AG10803 (cell line): ENCODE measurements around the gene ZNF26.

ENCODE experiments used
- DNase-seq: peaks from one replicate; pipeline ENCODE4 v3.0.0; 2010; ENCODE audit warnings: low read depth
- H3K4me3 ChIP-seq: 2 replicates; pipeline ENCODE4 v1.5.1; 2011; ENCODE audit warnings: mild to moderate bottlenecking, low read length, control low read depth
- CTCF ChIP-seq: conservative IDR thresholded peaks from 2 replicates; pipeline ENCODE4 v1.5.1; 2011; ENCODE audit warnings: mild to moderate bottlenecking, low read length, control low read depth, inconsistent platforms

ZNF26 gene

GRCh38 chr12:133057446-133057845 is 71.3 kb downstream of the ZNF26 start:
- no peak for TF ChIP-seq CTCF
- DNase-seq = no peak

DNA sequence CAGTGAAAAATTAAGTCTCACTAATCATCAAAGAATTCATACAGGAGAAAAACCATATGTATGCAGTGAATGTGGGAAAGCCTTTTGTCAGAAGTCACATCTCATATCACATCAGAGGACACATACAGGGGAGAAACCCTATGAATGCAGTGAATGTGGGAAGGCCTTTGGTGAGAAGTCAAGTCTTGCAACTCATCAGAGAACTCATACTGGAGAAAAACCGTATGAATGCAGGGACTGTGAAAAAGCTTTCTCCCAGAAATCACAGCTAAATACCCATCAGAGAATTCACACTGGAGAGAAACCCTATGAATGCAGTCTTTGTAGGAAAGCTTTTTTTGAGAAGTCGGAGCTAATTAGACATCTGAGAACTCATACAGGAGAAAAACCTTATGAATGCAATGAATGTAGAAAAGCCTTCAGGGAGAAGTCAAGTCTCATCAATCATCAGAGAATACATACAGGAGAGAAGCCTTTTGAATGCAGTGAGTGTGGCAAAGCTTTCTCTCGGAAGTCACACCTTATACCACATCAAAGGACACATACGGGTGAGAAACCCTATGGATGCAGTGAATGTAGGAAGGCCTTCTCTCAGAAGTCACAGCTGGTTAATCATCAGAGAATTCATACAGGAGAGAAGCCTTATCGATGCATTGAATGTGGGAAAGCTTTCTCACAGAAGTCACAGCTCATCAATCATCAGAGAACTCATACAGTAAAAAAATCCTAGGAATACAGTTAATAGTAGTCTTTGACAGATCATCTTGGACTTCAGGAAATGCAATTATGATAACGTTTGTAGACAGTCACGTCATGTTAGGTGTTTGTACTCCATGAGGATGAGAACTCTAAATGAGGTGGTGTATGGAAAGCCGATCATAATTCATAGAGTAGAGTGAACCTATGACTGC is 72.3 kb downstream of the ZNF26 start:
- H3K4me3 ChIP-seq = no peak overlapping the region
- no peak for DNase-seq
- no peak for TF ChIP-seq CTCF

More at GRCh38 chr12:133057446-133057845, 71.3 kb downstream of the ZNF26 start:
- H3K4me3 ChIP-seq = no peak overlapping the region

GRCh38 chr12:133061954-133062353 is 75.8 kb downstream of the ZNF26 start:
- no peak for TF ChIP-seq CTCF
- no peak overlapping the region for H3K4me3 ChIP-seq
- no peak for DNase-seq

DNA sequence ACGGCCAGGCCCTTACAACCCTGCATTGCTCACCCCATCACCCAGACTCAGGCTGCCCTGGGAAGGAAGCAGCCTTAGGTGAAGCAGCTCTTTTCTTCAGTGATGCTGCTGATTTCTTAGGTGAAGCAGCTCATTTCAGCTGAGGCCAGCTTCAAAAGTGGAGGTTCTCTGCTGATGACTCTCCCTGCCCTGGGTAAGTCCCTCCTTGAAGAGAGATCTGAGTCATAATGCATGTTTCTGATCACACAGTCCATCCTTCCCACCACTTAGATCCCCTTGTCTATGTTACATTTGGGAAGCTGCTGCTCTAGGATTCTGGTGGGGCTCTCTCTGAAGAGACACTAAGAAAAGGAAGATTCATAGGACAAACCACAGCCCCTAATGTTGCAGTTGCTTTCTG is 77.4 kb downstream of the ZNF26 start:
- H3K4me3 ChIP-seq = no peak overlapping the region
- DNase-seq = no peak
- no peak for TF ChIP-seq CTCF

DNA sequence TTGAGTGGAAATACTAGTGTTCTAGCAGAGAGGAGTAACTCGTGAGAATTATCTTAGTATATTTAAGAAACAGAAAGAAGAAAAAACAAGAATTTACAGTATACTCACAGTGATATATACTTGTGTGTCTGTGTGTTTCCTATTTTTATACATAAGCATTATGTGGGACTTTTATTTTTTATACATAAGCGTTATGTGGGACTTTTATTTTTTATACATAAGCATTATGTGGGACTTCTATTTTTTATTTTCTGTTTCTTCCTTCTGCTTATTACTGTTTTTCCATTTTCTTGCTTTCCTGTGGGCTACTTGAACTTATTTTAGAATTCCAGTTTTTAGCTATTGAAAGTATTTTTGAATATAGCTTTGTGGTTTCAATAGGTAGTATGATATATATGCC is 87.7 kb downstream of the ZNF26 start:
- TF ChIP-seq CTCF = no peak
- DNase-seq = no peak
- no peak overlapping the region for H3K4me3 ChIP-seq
